Stimulated activated CD4-positive, alpha-beta T cell treated with anti-CD3 and anti-CD28 coated beads, Interleukin-4, amount 100 ng/mL, for 4 hours (primary cell): ENCODE data around the gene EXOSC10.
"Not testable (repeated sequence)": the region's sequence is repeated elsewhere in the genome, so short reads cannot be mapped to it uniquely, and the experiment has no call there.

Experiments used
- DNase-seq, 2 experiments: peaks; one replicate each; pipeline ENCODE4 v3.0.0-alpha.2; 2020

EXOSC10 gene

DNA sequence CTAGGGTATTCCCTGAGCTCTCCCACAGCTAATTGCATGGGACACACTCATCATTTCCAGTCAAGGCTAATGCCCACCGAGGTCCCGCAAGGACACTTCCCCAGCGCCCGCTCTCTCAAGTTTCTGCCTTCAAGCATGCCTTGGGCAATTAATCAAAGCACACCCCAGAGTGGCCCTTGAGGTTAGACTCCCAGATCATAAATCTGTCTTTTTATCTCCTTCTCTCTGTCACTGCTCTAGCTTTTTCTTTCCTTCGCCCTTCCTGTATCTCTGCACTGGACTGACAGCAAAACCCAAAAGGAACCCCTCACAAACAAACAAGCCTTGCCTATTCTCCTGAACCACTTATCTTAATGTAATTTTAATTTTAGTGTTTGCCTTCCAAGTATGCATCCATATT lies 7.9 kb upstream of the EXOSC10 start:
- no peak for DNase-seq

DNA sequence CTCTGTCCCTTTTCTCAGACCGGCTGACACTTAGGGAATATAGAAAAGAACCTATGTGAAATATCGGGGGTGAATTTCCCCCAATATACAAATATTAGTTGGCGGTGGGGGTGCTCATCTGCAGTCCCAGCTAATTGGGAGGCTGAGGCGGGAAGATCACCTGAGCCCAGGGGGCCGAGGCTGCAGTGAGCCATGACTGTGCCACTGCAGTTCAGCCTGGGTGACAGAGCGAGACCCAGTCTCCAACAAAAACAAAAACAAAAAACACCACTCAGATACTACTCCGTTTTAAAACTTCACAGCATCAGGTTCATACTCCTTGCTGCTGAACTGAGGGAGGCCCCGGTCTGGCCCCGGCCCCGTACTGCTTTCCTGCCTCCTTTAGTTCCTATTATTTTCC lies 5.9 kb upstream of the EXOSC10 start:
- DNase-seq: no peak

DNA sequence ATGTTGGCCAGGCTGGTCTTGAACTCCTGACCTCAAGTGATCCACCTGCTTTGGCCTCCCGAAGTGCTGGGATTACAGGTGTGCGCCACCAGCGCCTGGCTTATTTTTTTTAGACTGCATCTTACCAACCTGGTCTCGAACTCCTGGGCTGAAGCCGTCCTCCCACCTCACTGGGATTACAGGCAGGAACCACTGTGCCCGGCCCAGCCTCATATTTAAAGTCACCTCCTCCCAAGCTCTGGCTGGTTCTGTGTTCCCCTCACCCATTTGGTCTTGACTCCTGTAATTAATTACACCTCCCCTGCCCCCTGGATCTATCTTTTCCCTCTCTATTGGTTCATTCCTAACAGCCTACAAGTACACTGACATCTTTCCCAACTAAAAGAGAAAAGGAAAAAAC lies 1.7 kb upstream of the EXOSC10 start:
- DNase-seq: no peak

DNA sequence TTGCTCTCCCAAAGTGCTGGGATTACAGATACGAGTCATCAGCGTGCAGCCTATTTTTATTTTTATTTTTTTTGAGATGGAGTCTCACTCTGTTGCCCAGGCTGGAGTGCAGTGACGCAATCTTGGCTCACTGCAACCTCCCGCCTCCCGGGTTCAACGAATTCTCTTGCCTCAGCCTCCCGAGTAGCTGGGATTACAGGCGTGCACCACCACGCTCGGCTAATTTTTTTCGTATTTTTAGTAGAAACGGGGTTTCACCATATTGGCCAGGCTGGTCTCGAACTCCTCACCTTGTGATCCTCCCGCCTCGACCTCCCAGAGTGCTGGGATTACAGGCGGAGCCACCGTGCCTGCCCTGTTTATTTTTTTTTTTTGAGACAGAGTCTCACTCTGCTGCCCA lies 1.1 kb upstream of the EXOSC10 start:
- DNase-seq: not testable (repeated sequence)

DNA sequence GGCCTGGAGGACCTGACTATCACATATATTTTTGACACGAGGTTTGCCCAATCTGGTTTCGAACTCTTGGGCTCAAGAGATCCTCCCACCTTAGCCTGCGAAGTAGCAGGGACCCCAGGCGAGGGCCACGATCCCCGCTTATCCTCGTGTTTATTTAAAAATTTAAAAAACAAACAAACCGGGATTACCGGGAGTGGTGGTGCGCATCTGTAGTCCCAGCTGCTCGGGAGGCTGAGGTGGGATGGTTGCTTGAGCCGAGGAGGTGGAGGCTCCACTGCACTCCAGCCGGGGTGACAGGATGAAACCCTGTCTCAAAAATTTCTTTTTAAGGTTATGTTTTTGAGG lies 452 bp upstream of the EXOSC10 start:
- DNase-seq: no peak

DNA sequence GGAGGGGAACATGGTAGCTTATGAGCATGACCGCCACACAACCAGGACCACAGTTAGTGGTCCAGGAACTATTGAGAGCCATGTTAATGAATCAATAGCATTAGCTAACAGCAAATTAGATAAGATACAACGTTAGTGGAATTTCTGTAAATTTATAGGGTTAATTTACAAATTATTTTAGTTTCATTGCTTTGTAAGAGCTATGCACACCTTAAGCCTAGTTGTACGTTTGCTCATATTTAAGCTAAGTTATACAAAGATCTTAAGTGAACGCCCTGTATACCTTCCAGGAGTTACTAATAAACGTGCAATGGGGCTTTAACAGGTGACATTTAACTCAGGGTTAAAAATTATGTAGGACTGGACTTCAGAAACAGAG lies 749 bp downstream of the EXOSC10 start:
- DNase-seq: no peak

DNA sequence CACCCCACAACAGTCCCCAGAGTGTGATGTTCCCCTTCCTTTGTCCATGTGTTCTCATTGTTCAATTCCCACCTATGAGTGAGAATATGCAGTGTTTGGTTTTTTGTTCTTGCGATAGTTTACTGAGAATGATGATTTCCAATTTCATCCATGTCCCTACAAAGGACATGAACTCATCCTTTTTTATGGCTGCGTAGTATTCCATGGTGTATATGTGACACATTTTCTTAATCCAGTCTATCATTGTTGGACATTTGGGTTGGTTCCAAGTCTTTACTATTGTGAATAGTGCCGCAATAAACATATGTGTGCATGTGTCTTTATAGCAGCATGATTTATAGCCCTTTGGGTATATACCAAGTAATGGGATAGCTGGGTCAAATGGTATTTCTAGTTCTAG lies 15.9 kb downstream of the EXOSC10 start:
- DNase-seq: not testable (repeated sequence)

DNA sequence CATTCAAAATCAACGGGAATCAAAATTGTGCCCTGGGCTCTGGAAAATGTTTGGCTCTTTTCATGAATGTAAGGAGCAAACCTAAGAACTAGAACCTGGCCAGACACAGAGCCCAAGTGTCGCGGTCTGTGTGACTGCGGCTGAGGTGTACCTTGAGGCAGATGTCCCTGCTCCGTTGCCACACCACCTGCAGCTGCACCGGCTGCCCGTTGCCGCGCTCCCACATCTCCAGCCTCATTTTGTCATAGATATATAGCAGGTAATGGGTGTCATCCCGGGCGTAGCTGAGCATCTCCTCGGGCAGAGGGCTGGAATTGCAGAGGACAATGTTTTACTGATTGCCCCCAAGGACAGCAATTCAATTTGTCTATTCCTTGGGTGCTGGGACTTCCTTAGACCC lies 18.7 kb downstream of the EXOSC10 start:
- no peak for DNase-seq

DNA sequence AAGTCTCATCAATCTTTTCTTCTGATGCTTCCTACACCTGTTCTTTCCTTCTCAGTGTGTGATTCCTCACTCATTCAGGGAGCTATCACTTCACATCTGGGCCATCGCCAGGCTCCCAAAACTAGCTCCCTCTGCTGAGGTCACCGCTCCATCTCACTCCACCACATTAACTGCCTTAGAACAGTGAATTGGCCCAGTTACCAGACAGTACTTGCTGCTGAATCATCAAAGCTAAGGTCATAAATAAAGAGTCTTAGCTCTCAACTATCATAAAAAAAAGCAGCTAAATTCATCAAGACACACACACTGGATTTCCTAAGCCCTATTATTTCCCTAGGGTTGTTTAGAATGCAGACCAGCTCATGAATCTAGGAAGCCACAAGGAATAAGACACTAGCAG lies 21.0 kb downstream of the EXOSC10 start:
- no peak for DNase-seq

DNA sequence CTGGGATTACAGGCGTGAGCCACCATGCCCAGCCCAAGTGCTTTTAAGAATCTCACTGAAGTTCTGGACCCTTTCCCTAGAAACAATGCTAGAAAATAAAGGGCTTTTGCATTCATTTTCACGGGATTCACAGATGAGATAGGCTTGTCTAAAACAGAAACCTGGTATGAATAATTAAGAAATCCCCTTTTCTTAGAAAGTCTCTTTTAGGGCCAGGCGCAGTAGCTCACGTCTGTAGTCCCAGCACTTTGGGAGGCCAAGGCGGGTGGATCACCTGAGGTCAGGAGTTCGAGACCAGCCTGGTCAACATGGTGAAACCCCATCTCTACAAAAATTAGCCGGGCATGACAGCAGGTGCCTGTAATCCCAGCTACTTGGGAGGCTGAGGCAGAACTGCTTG lies 26.3 kb downstream of the EXOSC10 start:
- DNase-seq: not testable (repeated sequence)

DNA sequence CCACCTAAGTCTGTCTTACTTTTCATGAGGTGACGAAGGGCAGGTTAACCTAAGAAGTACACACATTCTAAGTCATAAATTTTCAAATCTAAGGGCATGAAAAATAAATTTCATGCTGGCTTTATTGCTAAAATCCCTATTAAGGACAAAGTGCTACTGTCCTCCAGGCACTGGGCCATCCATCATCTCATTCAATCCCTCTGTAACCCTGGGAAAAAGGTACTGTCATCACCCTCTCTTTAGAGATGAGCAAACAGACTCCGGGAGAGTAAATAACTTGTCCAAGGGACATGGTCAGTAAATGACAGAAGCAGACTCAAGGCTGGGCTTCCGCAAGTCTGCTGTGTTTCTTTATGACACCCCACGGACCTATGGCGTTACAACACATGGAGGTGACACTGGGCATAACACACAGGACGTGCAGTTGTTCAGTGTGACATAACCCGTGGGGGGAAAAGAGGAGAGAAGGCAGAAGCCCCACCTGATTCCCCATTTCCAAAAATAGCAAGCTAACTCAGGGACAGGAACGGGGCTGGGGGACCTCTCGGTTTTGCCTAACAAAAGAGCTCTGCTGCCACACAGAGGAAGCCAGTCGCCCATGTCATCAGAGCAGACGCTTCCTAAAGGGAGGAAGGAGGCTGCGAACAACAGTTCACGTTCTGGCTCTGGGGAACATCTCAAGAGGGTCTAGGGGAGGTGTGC lies 27.3 kb downstream of the EXOSC10 start:
- DNase-seq: no peak

DNA sequence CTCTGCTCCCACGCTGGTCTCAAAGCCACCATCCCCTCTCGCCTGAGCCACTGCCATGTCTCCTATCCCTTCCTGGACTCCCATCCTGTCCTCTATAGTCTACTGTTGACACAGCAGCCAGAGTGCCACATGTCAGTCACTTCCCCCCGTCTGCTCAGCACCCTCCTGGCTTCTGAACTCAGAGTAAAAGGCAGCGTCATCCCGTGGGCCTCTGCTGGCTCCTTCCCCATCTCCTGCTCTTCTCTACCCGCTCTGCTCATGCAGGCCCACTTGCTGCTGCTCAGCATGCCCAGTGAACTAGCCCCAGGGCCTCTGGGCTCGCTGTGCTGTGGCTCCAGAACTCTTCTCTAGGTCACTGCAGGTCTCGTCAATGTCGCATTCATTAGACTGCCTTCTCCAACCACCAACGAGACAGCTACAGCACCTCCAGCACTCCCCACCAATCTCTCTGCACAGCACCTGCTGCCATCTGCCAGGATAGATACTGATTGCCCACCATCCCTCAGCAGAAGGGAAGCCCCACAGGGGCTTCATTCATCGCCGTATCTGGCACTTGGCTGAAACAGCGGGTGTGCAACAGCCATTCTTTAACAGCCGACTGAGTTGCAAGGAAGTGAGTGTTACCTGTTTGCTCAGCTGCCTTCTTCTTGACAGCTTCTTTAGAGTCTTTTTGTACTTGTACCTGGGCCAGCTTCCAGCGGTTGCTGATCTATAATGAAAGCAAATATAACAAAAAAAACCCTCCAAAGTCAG lies 28.0 kb downstream of the EXOSC10 start:
- DNase-seq: no peak

DNA sequence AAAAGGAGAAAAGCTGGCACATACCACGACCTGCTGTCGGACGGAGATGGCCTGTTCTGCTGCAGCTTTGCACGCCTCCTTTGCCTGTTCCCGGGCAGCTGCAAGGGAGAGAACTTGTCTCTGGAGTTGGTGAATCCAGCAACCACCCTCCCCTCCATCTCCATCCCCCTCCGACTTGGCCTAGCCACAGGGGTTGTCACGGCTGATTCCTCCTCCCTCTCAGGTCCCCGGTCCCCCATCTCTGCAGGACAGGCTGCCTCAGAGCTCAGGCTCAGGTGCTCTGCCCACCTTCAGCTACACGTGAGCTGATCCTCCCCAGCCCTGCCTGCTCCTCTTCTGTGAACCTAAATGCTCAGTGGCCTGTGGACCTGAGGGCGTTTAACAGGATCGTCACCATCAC lies 28.8 kb downstream of the EXOSC10 start:
- no peak for DNase-seq

DNA sequence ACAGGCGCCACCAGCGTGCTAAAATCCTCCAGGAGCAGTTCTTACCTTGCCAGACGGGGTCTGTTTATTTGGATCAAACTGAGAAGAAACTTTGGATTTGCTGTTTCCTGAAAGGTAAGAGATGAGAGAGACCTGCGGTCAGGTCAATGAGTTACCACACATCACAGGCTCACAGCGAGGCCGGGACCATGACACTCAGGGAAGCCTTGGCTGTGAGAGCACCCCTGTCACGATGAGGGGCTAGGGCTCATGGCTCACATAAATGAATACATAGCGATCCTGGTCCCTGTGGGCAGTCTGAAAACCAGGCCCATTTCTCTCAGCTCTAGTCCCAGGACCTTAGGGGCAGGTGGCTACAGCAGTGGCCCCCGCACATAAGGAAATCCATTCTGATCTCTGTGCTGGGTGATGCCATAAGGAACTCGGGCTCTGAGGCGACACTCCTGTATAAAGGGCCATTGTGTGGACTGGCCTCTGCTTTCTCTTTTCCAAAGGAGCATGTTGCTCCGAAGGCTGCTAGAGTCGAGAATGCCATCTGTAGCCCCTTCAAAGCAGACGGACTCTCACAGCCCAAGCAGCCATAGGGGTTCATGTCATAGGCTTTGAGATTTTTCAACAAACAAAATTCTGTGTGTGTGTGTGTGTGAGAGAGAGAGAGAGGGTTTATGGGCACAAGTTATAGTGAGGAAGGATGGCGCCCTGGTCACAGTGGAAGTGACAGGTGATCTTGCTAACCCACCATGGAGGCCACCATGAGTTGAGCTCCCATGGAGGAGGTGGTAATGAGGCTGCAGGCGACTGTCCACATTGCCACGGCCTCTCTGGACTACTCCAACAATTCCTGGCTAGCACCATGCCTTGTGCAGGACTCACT lies 30.8 kb downstream of the EXOSC10 start:
- no peak for DNase-seq

DNA sequence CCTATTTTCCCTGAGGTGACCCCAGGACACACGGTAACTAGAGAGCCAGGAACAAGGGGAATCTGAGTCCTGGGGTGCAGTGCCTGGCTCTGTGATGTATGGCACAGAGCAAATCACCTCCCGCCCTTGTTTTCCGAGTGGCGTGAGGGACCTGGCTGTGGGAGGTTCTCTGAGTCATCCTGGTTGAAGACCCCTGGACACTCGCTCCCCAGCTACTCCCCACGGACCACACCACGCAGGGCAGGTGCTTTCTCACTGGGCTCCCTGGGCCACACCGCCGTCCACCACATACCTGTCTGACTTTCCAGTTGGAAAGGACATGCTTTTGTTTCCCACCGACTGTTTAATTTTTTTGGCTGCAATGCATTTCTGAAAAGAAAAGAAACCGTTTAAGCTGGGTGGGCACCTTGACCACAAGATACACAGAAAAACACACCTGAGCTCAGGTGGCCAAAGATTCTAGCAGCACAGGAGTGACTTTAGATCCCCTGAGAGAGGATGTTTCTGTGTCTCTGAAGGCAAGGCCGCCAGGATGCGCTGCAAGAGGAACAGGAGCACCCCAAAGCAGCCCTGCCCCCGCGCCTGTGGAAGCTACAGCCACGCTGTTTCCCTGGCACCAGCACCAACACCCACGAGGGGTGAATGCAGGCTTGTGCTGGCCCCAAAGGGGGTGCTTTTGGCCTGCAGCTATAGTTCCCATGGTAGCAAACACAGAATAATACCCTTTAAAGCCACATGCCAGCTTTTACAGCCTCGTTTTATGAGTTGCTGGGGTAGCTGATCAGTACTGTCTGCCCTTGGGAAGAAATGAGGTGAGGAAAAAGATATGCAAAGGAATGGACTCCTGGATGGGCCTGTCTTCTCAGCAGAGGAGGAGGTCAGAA lies 31.7 kb downstream of the EXOSC10 start:
- no peak for DNase-seq

DNA sequence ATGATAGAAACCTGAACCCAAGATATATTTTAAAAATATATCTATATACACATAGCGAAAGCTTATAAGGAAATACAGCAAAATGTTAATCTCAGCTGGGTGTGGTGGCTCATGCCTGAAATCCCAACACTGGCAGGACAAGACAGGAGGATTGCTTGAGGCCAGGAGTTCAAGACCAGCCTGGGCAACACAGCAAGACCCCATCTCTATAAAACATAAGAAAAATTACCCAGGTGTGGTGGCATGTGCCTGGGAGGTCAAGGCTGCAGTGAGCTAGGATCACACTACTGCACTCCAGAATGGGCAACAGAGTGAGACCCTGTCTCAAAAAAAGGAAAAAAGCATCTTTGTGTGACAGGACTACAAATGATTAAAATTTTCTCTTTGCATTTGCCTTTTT lies 33.9 kb downstream of the EXOSC10 start:
- DNase-seq: no peak

DNA sequence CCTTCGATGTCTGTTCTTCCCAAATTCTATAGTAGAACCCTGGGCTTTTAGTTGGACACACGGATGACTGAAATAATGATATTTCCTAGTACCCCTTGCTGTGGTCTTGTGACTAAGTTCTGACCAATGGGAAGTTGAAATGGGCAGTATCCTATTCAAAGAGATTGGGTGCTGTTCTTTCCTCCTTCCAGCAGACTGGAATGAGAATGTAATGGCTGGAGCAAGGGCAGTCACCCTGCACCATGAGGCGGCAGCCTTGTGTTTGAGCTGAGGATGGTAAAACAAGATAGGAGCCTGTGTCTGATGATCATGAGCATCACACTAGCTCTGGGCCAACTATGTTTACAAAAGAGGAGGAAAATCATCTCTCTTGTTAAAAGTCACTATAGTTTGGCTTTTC lies 34.7 kb downstream of the EXOSC10 start:
- no peak for DNase-seq

DNA sequence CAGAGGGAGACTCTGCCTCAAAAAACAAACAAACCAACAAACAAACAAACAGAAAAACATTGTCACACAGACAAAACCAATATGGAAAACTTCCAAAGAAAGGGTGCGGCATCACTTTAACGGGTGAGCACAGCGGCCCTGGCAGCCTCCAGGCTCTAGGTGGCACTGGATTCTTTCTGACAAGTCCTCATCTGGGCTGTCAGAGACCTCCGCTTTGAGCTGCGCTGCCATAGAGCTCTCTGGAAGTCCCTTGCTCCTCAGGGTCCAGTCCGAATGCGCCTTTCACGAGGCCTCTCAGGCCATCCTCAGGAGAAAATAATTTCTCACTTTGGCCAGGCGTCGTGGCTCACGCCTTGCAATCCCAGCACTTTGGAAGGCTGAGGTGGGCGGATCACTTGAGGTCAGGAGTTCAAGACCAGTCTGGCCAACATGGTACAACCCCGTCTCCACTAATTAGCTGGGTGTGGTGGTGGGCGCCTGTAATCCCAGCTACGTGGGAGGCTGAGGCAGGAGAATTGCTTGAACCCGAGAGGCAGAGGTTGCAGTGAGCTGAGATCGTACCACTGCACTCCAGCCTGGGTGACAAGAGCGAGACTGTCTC lies 35.6 kb downstream of the EXOSC10 start:
- DNase-seq: not testable (repeated sequence)

DNA sequence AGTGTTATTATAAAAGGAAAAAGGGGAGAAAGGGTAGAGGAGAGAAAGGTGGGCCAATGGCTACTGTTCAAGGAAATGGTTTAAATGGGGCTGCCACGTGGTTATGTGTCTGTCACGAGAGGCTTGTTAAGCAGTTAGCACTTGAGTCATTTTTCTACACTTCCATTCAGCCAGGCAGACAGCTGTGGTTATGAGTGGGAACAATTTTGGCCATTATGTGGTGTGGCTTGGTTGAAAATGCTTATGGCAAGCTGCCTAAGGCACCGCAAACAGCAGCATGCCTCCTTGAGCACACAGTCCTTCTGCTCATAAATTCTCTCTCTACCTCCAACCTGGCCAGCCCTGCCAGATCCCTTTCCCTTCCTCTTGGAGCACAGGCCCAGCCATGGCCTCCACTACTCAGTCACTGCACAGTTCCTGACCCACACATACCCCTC lies 36.7 kb downstream of the EXOSC10 start:
- DNase-seq: no peak

DNA sequence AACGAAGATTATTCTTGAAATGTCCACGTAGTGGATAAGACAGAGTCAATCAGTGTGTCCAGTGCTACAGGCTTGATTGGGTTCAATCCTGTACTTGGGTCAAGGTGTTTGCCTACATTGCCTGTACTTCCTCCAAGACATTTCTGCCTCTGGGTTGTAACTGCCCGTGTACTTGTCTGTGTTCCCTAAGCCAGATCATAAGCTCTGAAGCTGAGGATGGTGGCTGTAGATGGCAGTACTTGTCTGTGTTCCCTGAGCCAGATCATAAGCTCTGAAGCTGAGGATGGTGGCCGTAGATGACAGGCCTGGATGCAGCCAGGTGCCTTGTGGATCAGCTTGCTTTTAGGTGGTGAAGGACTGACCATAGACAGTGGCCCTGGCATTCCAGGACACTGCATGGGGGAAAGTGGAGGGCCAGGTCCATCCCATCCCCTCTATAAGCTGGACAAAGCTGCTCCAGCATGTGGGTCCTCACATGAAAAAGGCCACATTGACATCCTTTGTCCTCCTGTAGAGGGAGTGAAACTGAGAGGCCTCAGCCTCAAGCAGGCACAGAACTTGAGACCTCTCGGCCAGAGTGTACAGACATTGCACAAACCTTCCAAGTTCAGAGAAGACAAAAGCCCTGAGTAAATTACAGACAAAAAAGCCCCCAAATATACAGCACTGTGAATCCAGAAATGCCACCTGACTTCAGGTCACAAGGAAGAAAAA lies 37.9 kb downstream of the EXOSC10 start:
- no peak for DNase-seq

DNA sequence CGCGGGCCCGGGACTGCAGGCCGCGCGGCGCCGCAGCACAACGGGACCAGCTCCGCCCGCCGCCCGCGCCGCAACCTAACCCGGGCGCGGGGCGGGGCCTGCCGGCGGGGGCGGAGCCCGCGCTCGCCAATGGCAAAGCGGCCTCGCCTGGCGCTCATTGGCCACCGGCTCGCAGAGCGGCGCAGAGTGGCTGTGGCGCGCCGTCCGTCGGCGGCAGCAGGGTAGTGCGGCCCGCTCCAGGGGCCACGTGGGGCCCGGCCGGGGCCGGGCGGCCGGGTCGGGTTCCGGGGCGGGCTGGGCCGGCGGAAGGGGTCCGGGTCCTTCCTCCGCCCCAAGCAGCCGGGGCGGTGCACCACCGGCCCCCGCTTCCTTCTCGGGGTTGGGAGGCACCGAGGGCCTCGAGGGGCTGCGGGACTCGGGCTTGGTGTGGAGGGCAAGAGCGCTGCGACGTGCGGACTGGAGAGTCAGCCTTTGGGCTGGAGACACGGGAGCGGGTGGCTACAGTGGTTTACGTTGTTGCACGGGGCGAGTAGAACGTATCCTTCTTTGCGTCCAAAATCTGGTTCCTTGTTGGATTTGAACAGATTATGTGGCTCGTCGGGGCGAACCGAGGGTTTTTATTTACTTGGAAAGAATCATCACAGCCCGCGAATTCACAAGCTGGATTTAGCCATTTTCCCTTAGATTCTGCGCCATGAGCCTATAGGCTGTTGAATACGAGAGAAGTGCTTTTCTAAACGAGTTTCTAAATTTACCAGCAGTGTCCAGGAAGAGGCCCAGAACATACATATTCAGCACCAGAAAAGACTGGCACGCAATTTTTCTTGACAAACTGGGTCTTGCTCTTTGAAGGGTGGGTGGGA lies 39.5 kb downstream of the EXOSC10 start, which contains the start of gene SRM:
Gene SRM (minus strand): TSS at position 51 of the 863 bp plus-strand sequence. CDS start 75 bp downstream, outside the sequence.
- DNase-seq: peak; percentile 91 to 94
